GM20431 (cell line): Measurements from ENCODE around the gene C4orf50.
"Not testable (repeated sequence)": the region's sequence is repeated elsewhere in the genome, so short reads cannot be mapped to it uniquely, and the experiment has no call there.

Experiments
- in situ Hi-C: fragments of 300-500 bp; cut with MseI, MboI; formaldehyde crosslinking; loops from one replicate; pipeline ENCODE4 v1.15.0; 2020; ENCODE audit warnings: low sequenced_read_pairs; ENCODE audit not compliant: unreplicated experiment

The C4orf50 gene

DNA sequence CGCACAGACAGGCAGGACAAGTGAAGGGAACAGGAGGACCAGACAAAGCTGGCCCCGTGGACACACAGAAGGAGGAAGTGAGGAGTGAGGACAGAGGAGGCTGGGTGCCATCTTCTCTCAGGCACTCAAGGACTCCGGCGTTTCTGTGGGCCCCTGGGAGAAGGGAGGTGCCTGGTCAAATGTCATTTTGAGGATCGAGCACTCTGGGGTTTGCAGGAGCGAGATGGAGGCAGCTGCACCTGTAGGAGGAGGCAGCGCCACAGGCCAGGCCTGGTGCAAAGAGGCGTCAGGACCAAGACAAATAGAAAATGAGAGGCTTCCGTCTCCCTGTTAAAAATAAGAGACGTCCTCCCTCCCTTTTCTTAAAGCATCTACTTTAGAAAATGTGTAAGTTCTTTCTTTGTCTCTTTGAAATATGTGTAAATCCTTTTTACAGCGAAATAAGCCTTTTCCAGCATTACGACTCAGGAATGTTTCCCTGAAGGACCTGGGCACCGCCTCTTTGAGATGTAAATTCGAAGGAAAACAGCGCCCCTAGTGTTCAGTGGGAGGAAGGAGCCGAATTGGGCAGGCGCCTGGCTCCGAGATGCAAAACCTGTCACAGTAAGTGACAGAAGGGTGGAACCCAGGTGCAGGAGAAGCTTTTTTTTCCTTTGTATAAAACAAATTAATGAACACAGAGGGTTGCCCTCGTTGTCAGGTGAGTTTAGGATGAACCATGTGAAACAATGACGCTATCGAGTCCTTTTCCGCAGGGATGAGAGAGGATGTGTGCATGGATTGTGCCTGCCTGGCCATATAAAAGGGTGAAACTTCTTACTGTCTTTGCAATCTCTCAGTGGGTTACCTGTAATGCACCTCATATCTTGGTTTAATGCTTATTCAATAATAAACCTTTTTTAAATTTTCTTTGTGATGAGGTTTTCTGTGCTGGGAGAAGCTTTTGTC lies 1.4 kb upstream of the C4orf50 start:
- in situ Hi-C loops, result no loop called here

- in situ Hi-C loops, result no loop called here
These were observed 431 bp downstream of the C4orf50 start for GRCh38 chr4:6017800-6018199.

DNA sequence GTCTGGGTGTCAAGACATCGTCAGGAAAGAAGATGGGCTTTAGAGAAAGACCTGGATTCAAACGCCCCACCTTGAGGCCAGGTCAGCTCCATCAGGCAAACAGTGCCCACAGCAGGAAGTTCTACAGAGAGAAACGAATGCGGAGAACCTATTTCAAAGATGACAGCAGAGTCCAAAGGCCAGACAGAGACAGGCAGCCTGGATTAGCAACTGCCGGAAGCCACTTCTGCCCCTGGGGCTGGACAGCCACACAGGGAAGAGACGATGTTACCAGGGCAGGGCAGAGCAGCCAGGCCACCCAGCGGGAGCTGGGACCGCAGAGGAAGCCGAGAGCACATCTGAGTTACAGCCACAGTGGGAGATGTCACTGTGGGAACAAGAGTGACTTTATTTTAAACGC lies 1.2 kb downstream of the C4orf50 start:
- in situ Hi-C loops, result no loop called here

- in situ Hi-C loops, result no loop called here
These were observed 4.7 kb downstream of the C4orf50 start for GRCh38 chr4:6013564-6013963.

GRCh38 chr4:6012200-6012599 lies 6.0 kb downstream of the C4orf50 start:
- in situ Hi-C loops, result no loop called here

- in situ Hi-C loops, result no loop called here
These were observed 6.5 kb downstream of the C4orf50 start for GRCh38 chr4:6011686-6012085.

- in situ Hi-C loops, result no loop called here
These were observed 7.0 kb downstream of the C4orf50 start for GRCh38 chr4:6011271-6011671.

- in situ Hi-C loops, result no loop called here
These were observed 7.4 kb downstream of the C4orf50 start for GRCh38 chr4:6010789-6011188.

- in situ Hi-C loops, result no loop called here
These were observed 8.8 kb downstream of the C4orf50 start for GRCh38 chr4:6009452-6009851.

DNA sequence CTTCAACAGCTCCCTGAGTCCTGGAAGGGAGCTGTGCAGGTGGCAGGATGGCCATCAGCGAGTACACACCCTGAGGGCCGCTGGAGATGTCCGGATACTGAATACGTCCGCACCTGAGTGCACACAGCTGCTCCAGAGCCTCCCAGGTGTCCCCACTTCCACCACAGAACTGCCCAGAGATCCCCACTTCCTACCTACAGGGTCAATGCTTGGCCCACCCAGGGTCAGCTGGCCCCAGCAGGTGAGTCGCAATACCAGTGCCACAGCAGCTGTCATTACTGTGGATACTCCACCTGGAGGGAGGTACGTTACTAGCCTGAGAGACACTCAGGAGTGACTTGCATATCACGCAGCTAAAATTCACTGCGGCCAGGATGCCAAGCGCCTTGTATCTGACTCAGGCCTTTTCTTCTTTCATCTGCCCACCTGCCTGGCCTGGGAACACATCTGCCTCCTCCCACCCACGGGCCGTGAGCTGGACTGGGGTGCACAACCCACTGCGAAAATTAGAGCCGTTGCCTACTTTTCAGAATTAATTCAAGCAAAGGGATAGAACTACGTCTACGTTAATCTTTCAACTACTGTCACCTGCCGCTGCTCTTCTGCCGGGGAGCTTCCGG lies 9.4 kb downstream of the C4orf50 start:
- in situ Hi-C loops, result no loop called here

DNA sequence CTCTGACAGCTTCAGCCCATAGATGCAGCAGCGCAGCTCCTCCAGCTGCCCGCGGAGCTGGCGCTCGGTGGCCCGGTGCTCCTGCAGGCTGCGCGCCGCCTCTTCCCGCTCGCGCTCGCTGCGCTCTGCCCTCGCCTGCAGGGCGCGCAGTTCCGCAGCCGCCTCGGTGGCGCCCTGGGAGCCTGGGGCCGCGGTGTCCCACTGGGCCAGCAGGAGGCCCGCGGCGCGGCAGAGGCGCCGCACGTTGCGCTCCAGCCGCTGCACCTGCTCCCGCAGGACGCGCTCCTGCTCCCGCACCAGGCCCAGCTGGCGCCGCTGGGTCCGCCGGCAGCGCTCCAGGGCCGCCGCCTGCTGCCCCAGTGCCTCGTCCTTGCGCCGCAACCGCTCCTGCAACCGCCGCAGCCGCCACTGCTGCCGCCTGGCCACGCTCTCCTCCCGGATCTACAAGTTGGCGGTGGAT lies 10.1 kb downstream of the C4orf50 start:
- in situ Hi-C loops, result no loop called here

DNA sequence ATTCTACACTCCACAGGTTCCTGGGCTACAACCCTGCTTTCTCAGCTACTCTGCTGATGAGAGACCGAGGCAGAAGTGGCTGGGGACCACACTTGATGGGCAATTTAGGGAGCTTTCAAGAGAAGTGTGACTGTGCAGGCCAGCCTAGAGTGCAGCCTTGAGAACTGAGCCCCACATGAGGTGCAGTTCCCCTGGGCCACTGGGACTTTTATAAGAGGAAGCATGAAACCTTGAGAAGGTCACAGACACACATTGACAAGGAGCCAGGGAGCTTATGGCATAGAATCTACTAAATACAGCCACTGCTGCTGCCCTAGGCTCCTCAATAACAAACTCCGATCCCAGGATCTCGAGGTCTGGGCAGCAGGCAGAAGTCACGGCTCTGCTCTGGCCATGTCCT lies 13.1 kb downstream of the C4orf50 start:
- in situ Hi-C loops, result no loop called here

DNA sequence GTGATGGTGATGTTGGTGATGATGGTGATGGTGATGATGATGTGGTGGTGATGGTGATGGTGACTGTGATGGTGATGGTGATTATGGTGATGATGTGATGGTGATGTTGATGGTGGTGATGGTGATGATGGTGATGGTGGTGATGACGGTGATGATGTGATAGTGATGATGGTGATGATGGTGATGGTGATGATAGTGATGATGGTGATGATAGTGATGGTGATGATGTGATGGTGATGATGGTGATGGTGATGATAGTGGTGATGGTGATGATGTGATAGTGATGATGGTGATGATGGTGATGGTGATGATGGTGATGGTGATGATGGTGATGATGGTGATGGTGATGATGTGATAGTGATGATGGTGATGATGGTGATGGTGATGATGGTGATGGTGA lies 14.7 kb downstream of the C4orf50 start:
- in situ Hi-C loops, result not testable (repeated sequence)

GRCh38 chr4:6002926-6003325 lies 15.3 kb downstream of the C4orf50 start:
- in situ Hi-C loops, result no loop called here

DNA sequence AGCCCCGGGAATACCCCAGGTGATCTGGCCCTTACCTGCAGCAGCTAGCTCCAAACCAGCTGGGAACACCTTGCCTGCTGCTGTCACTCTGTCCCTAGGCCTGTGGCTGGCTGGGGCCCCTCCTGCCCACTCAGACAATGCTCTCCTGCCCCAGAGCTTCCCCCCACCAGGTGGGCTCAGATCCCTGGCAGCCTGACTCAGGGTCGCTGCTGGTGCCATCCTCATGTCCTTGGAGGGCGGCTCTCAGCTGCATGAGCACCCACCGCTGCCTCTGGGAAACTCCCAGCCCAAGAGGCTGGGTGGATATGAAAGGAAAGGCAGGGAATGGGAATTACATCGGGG lies 15.8 kb downstream of the C4orf50 start:
- in situ Hi-C loops, result no loop called here

DNA sequence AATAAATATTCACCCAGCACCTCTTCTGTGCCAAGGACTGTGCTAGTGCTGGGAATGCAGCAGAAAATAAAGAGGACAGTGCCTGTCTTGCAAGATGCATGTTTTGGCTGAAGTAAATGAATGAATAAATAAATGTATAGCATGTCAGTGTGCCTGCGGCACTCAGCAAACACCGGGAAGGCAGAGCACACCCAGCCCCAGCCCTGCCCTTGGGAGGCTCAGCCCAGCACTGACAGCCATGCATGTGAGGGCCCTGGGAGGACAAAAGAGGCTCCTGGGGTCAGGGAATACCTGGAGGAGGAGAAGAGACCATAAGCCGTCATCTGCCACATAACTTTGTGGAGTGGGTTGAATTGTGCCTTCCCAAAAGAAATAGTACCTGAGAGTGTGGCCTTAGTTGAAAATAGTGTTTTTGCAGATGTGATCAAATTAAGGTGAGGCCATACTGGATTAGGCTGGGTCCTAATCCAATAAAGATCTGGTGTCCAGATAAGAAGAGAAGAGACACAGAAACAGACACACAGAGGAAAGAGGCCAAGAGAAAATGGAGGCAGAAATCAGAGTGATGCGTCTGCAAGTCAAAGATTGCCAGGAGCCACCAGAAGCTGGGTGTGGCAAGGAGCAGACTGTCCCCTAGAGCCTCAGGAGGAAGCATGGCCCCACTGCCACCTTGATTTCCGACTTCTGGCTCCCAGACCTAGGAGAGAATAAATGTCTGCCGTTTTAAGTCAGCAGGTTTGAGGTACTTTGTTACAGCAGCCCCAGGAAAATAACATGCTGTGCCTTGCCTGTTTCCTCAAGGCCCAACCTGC lies 16.3 kb downstream of the C4orf50 start:
- in situ Hi-C loops, result no loop called here

GRCh38 chr4:5999830-6000365 lies 18.3 kb downstream of the C4orf50 start:
- in situ Hi-C loops, result no loop called here

DNA sequence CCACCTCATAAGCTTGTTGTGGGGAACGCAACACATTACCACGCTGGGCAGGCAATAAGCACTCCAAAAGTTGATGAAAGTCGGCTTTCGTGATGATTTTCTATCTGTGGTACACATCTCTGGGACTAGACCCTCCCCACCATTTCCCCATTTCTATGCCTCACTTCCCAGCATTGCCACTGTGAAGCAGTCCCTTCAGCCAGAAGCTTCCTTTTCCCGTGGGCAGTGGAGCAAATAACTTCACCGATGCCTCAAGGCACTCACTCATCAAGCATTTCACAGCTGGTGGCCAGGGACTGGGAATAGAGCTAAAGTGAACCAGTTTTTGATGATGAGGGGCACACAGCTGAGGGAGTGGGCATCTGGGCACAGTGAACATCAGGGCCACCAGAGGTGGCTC lies 18.9 kb downstream of the C4orf50 start:
- in situ Hi-C loops, result no loop called here

DNA sequence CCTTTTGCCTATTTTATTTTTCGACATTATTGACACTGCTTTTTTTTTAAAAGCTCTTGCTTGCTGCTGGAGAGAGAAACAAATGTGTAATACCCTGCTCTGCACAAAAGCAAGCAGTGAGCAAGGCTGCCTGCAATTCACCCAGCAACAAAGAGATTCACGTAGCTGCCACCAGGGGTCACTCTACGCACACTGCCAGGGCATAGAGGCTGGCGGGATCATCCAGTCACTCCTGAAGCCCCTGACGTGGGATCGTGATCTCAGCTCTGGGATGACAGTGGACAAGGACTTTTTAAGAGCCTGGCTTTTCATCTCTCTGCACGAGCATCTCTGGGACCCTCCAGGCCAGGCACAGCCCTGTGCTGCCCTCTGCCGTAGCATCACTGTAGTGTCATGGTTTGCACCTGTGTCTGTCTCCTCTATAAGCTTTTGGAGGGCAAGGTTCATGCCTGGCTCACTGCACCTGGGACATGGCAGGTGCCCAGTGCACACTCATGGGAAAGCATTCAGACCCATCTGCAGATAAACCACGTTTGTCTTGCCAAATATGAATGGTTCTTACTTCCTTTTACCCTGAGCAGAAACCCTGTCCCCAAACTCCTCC lies 19.8 kb downstream of the C4orf50 start:
- in situ Hi-C loops, result no loop called here

DNA sequence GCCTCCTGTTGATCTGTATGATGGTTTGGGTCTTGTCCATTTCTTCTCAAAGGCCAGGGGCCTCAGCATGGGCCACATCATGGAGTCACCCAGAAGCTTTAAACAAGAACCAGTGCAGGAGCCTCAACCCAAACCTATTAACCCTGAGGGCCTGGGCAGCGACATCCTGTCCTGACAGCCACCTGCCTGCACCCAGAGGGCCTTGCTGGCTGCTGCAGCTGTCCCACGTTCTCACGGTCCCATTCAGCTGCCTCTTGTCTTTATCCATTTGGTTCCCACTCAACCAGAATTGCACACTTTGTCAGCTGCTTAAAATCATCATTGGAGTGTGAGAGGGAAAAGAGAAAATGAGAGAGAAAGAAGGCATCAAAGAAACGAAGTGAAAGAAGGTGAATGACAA lies 21.6 kb downstream of the C4orf50 start:
- in situ Hi-C loops, result no loop called here
